Activated naive CD8-positive, alpha-beta T cell treated with anti-CD3 and anti-CD28 coated beads for 36 hours (primary cell): ENCODE measurements around the gene ABCC4. TPM values are rescaled to one million over a fixed set of nuclear protein-coding genes. Genes with fewer than 3 reads are reported as not detected.
A peak's percentile ranks its signal among the peaks of the same experiment; 100 is the strongest.

Experiments used
- DNase-seq: peaks from one replicate; pipeline ENCODE4 v3.0.0; 2021
- H3K27ac Mint-ChIP-seq: one replicate; pipeline ENCODE4 v1.8.0; 2022; ENCODE audit warnings: mild to moderate bottlenecking, moderate library complexity, mixed read lengths
- H3K27me3 Mint-ChIP-seq: one replicate; pipeline ENCODE4 v1.8.0; 2022; ENCODE audit warnings: mild to moderate bottlenecking, mixed read lengths
- H3K36me3 Mint-ChIP-seq: one replicate; pipeline ENCODE4 v1.8.0; 2021; ENCODE audit warnings: mild to moderate bottlenecking, mixed read lengths
- H3K4me1 Mint-ChIP-seq: one replicate; pipeline ENCODE4 v1.8.0; 2021; ENCODE audit warnings: mixed read lengths
- H3K4me3 Mint-ChIP-seq: one replicate; pipeline ENCODE4 v1.8.0; 2022; ENCODE audit warnings: mild to moderate bottlenecking, moderate library complexity, mixed read lengths
- H3K9me3 Mint-ChIP-seq: one replicate; pipeline ENCODE4 v1.8.0; 2022; ENCODE audit warnings: mixed read lengths
- total RNA-seq, 2 experiments: library from RNA; stranded (reverse); gene quantifications; one replicate each; pipeline ENCODE4 v1.2.3, GENCODE V29; 2021

The ABCC4 gene, protein sequence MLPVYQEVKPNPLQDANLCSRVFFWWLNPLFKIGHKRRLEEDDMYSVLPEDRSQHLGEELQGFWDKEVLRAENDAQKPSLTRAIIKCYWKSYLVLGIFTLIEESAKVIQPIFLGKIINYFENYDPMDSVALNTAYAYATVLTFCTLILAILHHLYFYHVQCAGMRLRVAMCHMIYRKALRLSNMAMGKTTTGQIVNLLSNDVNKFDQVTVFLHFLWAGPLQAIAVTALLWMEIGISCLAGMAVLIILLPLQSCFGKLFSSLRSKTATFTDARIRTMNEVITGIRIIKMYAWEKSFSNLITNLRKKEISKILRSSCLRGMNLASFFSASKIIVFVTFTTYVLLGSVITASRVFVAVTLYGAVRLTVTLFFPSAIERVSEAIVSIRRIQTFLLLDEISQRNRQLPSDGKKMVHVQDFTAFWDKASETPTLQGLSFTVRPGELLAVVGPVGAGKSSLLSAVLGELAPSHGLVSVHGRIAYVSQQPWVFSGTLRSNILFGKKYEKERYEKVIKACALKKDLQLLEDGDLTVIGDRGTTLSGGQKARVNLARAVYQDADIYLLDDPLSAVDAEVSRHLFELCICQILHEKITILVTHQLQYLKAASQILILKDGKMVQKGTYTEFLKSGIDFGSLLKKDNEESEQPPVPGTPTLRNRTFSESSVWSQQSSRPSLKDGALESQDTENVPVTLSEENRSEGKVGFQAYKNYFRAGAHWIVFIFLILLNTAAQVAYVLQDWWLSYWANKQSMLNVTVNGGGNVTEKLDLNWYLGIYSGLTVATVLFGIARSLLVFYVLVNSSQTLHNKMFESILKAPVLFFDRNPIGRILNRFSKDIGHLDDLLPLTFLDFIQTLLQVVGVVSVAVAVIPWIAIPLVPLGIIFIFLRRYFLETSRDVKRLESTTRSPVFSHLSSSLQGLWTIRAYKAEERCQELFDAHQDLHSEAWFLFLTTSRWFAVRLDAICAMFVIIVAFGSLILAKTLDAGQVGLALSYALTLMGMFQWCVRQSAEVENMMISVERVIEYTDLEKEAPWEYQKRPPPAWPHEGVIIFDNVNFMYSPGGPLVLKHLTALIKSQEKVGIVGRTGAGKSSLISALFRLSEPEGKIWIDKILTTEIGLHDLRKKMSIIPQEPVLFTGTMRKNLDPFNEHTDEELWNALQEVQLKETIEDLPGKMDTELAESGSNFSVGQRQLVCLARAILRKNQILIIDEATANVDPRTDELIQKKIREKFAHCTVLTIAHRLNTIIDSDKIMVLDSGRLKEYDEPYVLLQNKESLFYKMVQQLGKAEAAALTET (N-terminal part only)
- 10 to 100 TPM; 11.4 to 11.6 TPM for total RNA-seq

DNA sequence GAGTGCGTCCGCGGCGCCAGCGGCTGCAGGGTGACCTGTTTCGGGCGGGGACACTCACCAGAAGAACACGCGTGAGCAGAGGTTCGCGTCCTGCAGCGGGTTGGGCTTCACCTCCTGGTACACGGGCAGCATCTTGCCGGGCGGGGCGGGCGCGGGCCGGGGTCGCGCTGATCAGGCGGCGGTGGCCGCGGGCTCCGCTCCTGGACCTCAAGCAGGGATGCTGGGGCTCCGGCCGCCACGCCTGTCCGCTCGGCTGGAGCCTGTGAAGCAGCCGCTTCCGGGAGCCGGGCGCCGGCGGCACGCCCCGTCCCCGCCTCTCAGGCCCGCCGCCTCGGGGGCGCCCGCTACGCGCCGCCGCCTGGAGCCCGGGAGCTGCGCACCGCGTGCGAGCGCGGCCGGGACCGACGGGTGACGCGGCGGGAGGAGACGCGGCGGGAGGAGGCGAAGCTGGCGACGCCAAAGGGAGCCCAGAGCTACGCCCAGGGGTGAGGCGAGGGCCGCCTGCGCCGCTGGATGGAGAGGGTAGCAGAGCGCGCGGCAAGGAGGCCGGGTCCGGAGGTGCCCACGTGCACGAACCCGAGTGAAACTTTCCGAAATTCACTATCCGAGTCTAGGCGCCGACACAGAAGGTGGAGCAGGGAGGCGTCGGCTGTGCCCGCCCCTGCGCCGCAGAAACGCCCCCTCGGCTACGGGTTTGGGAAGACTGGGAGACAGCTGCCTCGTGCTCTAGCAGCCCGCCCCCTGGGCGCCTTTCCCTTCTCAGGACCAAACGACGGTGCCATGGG, at the start of gene ABCC4:
ABCC4 (minus strand) TSS at position 269 of the 785 bp plus-strand sequence; CDS start at position 132, 137 bp downstream.
- Mint-ChIP-seq H3K4me1 (peaks cover 44% of the 10 kb centered on the region), H3K27ac (peak within 1 kb of the TSS; percentile 90)

GRCh38 chr13:95349267-95349666, 48.0 kb upstream of the ABCC4 start:
- Mint-ChIP-seq H3K9me3 (no peaks in the 10 kb centered on the region), H3K27ac (no peak overlapping the region), H3K4me1 (no peaks in the 10 kb centered on the region), H3K36me3 (no peaks in the 10 kb centered on the region), H3K27me3 (no peaks in the 10 kb centered on the region), H3K4me3 (no peak overlapping the region)
- no peak for DNase-seq

More for the DNA sequence above, at the start of gene ABCC4:
- H3K9me3 Mint-ChIP-seq, result no peaks in the 10 kb centered on the region
- no peaks in the 10 kb centered on the region for H3K27me3 Mint-ChIP-seq
- H3K4me3 Mint-ChIP-seq, result peak within 1 kb of the TSS; percentile 90
- peaks cover 22% of the 10 kb centered on the region for H3K36me3 Mint-ChIP-seq
- DNase-seq, result peak; percentile 80

- DNase-seq, result no peak
- Mint-ChIP-seq H3K36me3 (no peaks in the 10 kb centered on the region), H3K4me3 (no peak overlapping the region), H3K9me3 (no peaks in the 10 kb centered on the region), H3K4me1 (no peaks in the 10 kb centered on the region), H3K27me3 (no peaks in the 10 kb centered on the region), H3K27ac (no peak overlapping the region)
These were observed 42.7 kb upstream of the ABCC4 start for GRCh38 chr13:95343944-95344343.

GRCh38 chr13:95341441-95341840, 40.2 kb upstream of the ABCC4 start:
- H3K4me3 Mint-ChIP-seq, result no peak overlapping the region
- H3K4me1 Mint-ChIP-seq, result no peaks in the 10 kb centered on the region
- no peaks in the 10 kb centered on the region for H3K36me3 Mint-ChIP-seq
- no peaks in the 10 kb centered on the region for H3K9me3 Mint-ChIP-seq
- no peaks in the 10 kb centered on the region for H3K27me3 Mint-ChIP-seq
- DNase-seq, result no peak
- H3K27ac Mint-ChIP-seq, result no peak overlapping the region

DNA sequence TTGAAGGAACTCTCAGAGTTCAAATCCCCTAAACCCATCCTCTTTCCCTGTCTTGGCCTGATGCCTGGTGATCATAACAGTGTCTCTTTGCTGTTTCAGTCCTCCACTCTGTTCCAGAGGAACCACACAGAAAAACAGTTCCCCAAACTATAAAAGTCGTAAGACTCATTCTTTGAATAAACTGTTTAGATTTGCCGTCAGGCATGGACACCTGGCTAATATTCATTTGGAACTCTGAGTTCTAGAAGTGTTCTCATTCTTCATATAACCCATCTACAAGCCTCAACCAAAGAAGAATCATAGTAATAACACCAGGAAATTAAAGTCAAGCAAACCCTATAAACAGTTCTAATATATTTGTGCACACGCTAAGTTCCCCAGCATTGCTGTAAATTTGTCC, 37.7 kb upstream of the ABCC4 start:
- no peaks in the 10 kb centered on the region for H3K9me3 Mint-ChIP-seq
- no peaks in the 10 kb centered on the region for H3K27me3 Mint-ChIP-seq
- no peaks in the 10 kb centered on the region for H3K36me3 Mint-ChIP-seq
- DNase-seq, result no peak
- no peak overlapping the region for H3K27ac Mint-ChIP-seq
- no peak overlapping the region for H3K4me3 Mint-ChIP-seq
- no peaks in the 10 kb centered on the region for H3K4me1 Mint-ChIP-seq

GRCh38 chr13:95337597-95337996, 36.3 kb upstream of the ABCC4 start:
- Mint-ChIP-seq H3K4me1 (no peaks in the 10 kb centered on the region), H3K9me3 (no peaks in the 10 kb centered on the region), H3K27ac (no peak overlapping the region), H3K36me3 (no peaks in the 10 kb centered on the region), H3K27me3 (no peaks in the 10 kb centered on the region), H3K4me3 (no peak overlapping the region)
- no peak for DNase-seq

GRCh38 chr13:95335667-95336066, 34.4 kb upstream of the ABCC4 start:
- Mint-ChIP-seq H3K4me1 (no peaks in the 10 kb centered on the region), H3K36me3 (no peaks in the 10 kb centered on the region), H3K9me3 (no peaks in the 10 kb centered on the region), H3K27ac (no peak overlapping the region), H3K27me3 (no peaks in the 10 kb centered on the region), H3K4me3 (no peak overlapping the region)
- no peak for DNase-seq

GRCh38 chr13:95328386-95328785, 27.1 kb upstream of the ABCC4 start:
- no peak for DNase-seq
- no peak overlapping the region for H3K27ac Mint-ChIP-seq
- no peaks in the 10 kb centered on the region for H3K27me3 Mint-ChIP-seq
- no peaks in the 10 kb centered on the region for H3K9me3 Mint-ChIP-seq
- H3K36me3 Mint-ChIP-seq, result no peaks in the 10 kb centered on the region
- no peak overlapping the region for H3K4me3 Mint-ChIP-seq
- H3K4me1 Mint-ChIP-seq, result no peaks in the 10 kb centered on the region

DNA sequence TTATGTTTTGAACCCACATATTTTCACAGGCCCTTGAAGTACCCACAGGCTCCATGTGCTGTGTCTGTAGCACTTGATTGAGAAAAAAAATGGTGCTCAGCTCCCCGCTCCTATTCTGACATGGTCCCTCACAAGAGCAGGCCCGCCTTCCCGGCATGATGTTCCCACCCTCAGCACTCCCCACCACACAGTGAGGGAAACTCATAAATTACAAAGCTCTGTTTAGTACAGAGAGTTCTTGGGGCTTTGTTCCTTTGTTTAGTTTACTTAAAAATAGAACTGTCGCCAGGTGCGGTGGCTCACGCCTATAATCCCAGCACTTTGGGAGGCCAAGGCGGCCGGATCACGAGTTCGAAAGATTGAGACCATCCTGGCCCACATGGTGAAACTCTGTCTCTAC, 25.9 kb upstream of the ABCC4 start:
- Mint-ChIP-seq H3K4me1 (no peaks in the 10 kb centered on the region), H3K4me3 (no peak overlapping the region), H3K36me3 (no peaks in the 10 kb centered on the region), H3K27ac (no peak overlapping the region), H3K9me3 (no peaks in the 10 kb centered on the region), H3K27me3 (no peaks in the 10 kb centered on the region)
- no peak for DNase-seq

DNA sequence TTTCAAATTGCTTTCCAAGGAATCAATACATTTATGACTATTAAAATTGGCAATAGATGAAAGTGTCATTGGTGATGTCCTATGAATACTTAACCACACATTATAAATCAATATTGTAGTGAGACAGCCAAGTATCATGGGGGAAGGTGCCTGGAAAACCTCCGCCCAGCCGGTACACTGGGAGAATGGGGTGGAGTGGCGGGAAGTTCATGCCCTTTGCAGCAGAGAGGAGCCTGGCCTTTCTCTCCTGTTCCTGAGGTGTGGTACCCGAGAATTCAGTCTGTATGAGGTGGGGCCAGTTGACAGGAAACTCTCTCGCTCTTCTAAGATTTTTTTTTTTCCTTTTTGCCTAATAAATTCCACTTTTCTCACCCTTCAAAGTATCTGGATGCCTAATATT, 25.4 kb upstream of the ABCC4 start:
- DNase-seq, result no peak
- H3K36me3 Mint-ChIP-seq, result no peaks in the 10 kb centered on the region
- no peaks in the 10 kb centered on the region for H3K9me3 Mint-ChIP-seq
- no peak overlapping the region for H3K4me3 Mint-ChIP-seq
- no peaks in the 10 kb centered on the region for H3K4me1 Mint-ChIP-seq
- no peak overlapping the region for H3K27ac Mint-ChIP-seq
- no peaks in the 10 kb centered on the region for H3K27me3 Mint-ChIP-seq

- no peak for DNase-seq
- H3K27ac Mint-ChIP-seq, result no peak overlapping the region
- no peaks in the 10 kb centered on the region for H3K4me1 Mint-ChIP-seq
- H3K36me3 Mint-ChIP-seq, result no peaks in the 10 kb centered on the region
- no peaks in the 10 kb centered on the region for H3K9me3 Mint-ChIP-seq
- H3K27me3 Mint-ChIP-seq, result no peaks in the 10 kb centered on the region
- no peak overlapping the region for H3K4me3 Mint-ChIP-seq
These were observed 24.2 kb upstream of the ABCC4 start for GRCh38 chr13:95325485-95325884.

DNA sequence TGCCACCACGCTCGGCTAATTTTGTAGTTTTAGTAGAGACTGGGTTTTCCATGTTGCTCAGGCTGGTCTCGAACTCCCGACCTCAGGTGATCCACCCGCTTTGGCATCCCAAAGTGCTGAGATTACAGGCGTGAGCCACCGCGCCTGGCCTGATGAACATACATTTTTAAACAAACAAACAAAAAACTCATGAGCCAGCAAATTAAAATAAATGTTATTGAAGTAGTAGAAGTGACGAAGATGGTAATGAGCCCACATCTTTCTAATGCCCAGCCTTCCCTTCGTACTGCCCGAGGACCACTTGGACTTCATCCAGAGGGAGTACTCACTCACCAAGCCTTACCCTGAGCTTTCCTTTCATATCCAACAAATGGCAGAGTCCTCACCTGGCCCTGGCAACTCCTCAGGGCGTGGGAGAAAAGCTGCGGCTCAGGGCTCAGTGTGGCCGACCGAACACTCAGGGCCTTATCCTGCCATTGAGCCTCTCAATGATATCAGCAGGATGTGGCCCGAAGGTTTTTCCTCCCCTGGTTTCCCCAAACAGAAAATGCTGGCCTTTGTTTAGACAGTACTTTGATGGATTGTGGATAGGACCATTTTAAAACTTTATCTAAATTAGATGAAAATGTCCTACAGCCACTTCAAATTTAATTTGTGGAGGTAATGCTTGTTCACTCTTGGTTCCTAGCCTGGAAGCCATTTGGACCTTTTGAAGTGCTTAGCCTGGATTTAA, 22.8 kb upstream of the ABCC4 start:
- Mint-ChIP-seq H3K27me3 (no peaks in the 10 kb centered on the region), H3K27ac (no peak overlapping the region), H3K4me1 (no peaks in the 10 kb centered on the region), H3K4me3 (no peak overlapping the region), H3K36me3 (no peaks in the 10 kb centered on the region), H3K9me3 (no peaks in the 10 kb centered on the region)
- no peak for DNase-seq

- Mint-ChIP-seq H3K27me3 (no peaks in the 10 kb centered on the region), H3K4me3 (no peak overlapping the region), H3K36me3 (no peaks in the 10 kb centered on the region), H3K9me3 (no peaks in the 10 kb centered on the region), H3K27ac (no peak overlapping the region), H3K4me1 (no peaks in the 10 kb centered on the region)
- no peak for DNase-seq
These were observed 18.5 kb upstream of the ABCC4 start for GRCh38 chr13:95319551-95320274.
